Measurements from ENCODE around the gene MED4.
A peak's percentile ranks its signal among the peaks of the same experiment; 100 is the strongest.

The MED4 gene

GRCh38 chr13:48094404-48094780 lies 512 bp downstream of the MED4 start:
- no peaks in the 10 kb centered on the region for H3K9me3 Mint-ChIP-seq
- peak overlapping the region; percentile 87 to 98 (median 91) for H3K27ac Mint-ChIP-seq
- H3K4me1 Mint-ChIP-seq = peaks cover 32% of the 10 kb centered on the region
- H3K4me3 Mint-ChIP-seq = peak overlapping the region; percentile 95 to 98 (median 95)
- H3K27me3 Mint-ChIP-seq (ENCODE audit: low read depth) = no peaks in the 10 kb centered on the region
- H3K36me3 Mint-ChIP-seq (ENCODE audit: low read depth) = no peaks in the 10 kb centered on the region
- no peak for TF ChIP-seq CTCF (IDR thresholded peaks at IDR 0.05; ENCODE audit: unreplicated experiment in 3 of 3)

GRCh38 chr13:48093588-48093987 lies 1.3 kb downstream of the MED4 start:
- Mint-ChIP-seq H3K4me3 (peak overlapping the region; percentile 95 to 98 (median 95)), H3K27me3 (ENCODE audit: low read depth) (no peaks in the 10 kb centered on the region), H3K9me3 (no peaks in the 10 kb centered on the region), H3K36me3 (ENCODE audit: low read depth) (no peaks in the 10 kb centered on the region), H3K4me1 (peaks cover 32% of the 10 kb centered on the region), H3K27ac (peak overlapping the region; percentile 87 to 98 (median 91))
- TF ChIP-seq CTCF (IDR thresholded peaks at IDR 0.05; ENCODE audit: unreplicated experiment in 3 of 3) = no peak

- peaks cover under 1% of the 10 kb centered on the region for H3K4me1 Mint-ChIP-seq
- no peak overlapping the region for H3K27ac Mint-ChIP-seq
- no peak for TF ChIP-seq CTCF (IDR thresholded peaks at IDR 0.05; ENCODE audit: unreplicated experiment in 3 of 3)
- H3K4me3 Mint-ChIP-seq = no peak overlapping the region
- H3K9me3 Mint-ChIP-seq = no peaks in the 10 kb centered on the region
- no peaks in the 10 kb centered on the region for H3K27me3 Mint-ChIP-seq (ENCODE audit: low read depth)
- peaks cover 30% of the 10 kb centered on the region for H3K36me3 Mint-ChIP-seq (ENCODE audit: low read depth)
These were observed 8.6 kb downstream of the MED4 start for GRCh38 chr13:48086272-48086671.

GRCh38 chr13:48081739-48082138 lies 13.2 kb downstream of the MED4 start:
- H3K9me3 Mint-ChIP-seq = no peaks in the 10 kb centered on the region
- TF ChIP-seq CTCF (IDR thresholded peaks at IDR 0.05; ENCODE audit: unreplicated experiment in 3 of 3) = no peak
- no peak overlapping the region for H3K27ac Mint-ChIP-seq
- H3K4me1 Mint-ChIP-seq = no peaks in the 10 kb centered on the region
- H3K27me3 Mint-ChIP-seq (ENCODE audit: low read depth) = no peaks in the 10 kb centered on the region
- H3K4me3 Mint-ChIP-seq = no peak overlapping the region
- peaks cover 68% of the 10 kb centered on the region for H3K36me3 Mint-ChIP-seq (ENCODE audit: low read depth)

GRCh38 chr13:48078251-48078656 lies 16.6 kb downstream of the MED4 start:
- Mint-ChIP-seq H3K27ac (no peak overlapping the region), H3K4me1 (no peaks in the 10 kb centered on the region)
- TF ChIP-seq CTCF (IDR thresholded peaks at IDR 0.05; ENCODE audit: unreplicated experiment in 3 of 3) = peak in 2 of 3 experiments; percentile 14 to 31

GRCh38 chr13:48074006-48074405 lies 20.9 kb downstream of the MED4 start:
- Mint-ChIP-seq H3K27me3 (ENCODE audit: low read depth) (no peaks in the 10 kb centered on the region), H3K4me1 (no peaks in the 10 kb centered on the region), H3K4me3 (no peak overlapping the region), H3K27ac (no peak overlapping the region), H3K9me3 (peaks cover 54% of the 10 kb centered on the region), H3K36me3 (ENCODE audit: low read depth) (peaks cover 96% of the 10 kb centered on the region)
- TF ChIP-seq CTCF (IDR thresholded peaks at IDR 0.05; ENCODE audit: unreplicated experiment in 3 of 3) = no peak

More at GRCh38 chr13:48078251-48078656, 16.6 kb downstream of the MED4 start:
- no peaks in the 10 kb centered on the region for H3K27me3 Mint-ChIP-seq (ENCODE audit: low read depth)
- H3K4me3 Mint-ChIP-seq = no peak overlapping the region
- peaks cover 85% of the 10 kb centered on the region for H3K36me3 Mint-ChIP-seq (ENCODE audit: low read depth)
- peaks cover 19% of the 10 kb centered on the region for H3K9me3 Mint-ChIP-seq
